Sciatic nerve (tissue), 2 donors: ENCODE data around the gene SUGCT. TPM values are rescaled to one million over a fixed set of nuclear protein-coding genes. Genes with fewer than 3 reads are reported as not detected.

ENCODE experiments used
- ATAC-seq: fragments of 200-7000 bp; cut with Tn5 transposase; one replicate; pipeline ENCODE4 v1.9.1; 2020; ENCODE audit warnings: mild to moderate bottlenecking, moderate library complexity
- DNase-seq: peaks from one replicate; pipeline ENCODE4 v3.0.0-alpha.2; 2020; ENCODE audit warnings: low spot score
- intact Hi-C: fragments of 100-400 bp; cut with DNase I; formaldehyde crosslinking; loops from one replicate; pipeline ENCODE4 v1.14.2; 2022
- total RNA-seq: library from RNA; stranded (reverse); fragmentation: NEBNext Ultra II Directional; extraction: Animal tissue kit (Norgen Biotek cat#: 25700); gene quantifications from one replicate; pipeline ENCODE4 v1.2.1, GENCODE V29; 2021
- donor health status: DM: no; HTN: no; CAD: no.
- donor health status: DM: no; HTN: no; CAD: no.

SUGCT gene
- total RNA-seq, 1 donor from 2014 or later: 7.2 TPM

DNA sequence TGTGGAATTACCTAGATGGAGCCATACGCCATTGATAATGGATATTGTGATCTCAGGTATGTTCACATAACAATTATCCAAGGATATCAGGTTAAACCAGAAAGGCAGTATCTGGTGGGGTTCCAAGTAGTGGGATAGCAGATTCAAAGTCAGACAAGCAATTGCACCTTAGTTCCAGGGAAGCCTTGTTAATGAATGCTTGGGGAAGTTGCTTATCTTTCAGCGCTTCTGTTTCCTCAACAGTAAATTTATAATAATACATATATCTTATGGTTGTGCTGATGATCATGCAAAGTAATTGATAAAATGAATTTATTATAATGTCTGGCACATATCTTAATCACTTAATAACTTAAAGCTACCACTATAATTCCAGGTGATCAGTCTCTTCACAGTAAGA, 290.9 kb downstream of the SUGCT start:
- DNase-seq (no peak), ATAC-seq (no peak)
- intact Hi-C loops: no loop called here

DNA sequence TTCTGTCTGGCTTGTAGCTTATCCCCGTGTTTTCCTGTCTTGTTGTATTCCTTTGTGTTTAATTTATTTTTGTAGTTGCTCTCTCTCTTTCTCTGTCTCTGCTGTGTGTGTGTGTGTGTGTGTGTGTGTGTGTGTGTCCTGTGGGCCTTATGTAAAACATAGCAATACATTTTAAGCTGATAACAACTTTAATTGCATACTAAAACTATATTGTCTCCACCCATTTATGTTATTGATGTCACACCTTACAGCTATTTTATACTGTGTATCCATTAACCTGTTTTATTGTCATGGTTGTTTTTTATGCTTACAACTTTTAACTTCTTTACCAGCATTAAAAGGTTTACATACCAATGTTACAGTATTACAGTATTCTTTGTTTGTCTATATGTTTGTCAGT, 293.6 kb downstream of the SUGCT start:
- intact Hi-C loops: no loop called here
- ATAC-seq (no peak), DNase-seq (no peak)

DNA sequence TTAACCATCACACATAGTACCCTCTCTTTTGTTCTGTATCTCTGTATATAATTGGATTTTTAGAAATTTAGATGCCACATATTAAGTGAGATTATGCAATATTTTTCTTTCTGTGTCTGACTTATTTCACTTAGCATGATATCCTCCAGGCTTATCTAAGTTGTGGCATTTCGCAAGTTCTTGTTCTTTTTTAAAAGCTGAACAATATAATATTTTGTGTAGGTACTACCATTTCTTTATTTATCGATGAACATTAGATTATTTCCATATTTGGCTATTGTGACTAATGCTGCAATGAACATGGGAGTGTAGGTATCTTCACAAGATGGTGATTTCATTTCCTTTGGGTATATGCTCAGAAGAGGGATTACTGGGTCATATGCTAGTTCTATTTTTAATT, 295.0 kb downstream of the SUGCT start:
- intact Hi-C loops: no loop called here
- DNase-seq (no peak), ATAC-seq (no peak)

DNA sequence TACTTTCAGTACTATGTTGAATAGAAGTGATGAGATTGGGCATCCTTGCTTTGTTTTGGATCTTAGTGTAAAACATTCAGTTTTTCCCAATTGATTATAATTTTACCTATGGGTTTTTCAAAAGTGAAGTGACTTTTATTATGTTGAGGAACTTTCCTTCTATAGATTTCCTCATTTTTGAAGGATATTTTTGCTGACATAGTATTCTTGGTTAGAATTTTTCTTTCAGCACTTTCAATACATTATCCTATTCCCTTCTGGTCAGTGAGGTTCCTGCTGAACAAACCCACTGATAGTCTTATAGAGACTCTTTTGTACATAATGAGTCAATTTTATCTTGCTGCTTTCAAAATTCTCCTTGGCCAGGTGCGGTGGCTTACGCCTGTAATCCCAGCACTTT, 297.2 kb downstream of the SUGCT start:
- DNase-seq: no peak
- ATAC-seq: no peak
- intact Hi-C loops: no loop called here

DNA sequence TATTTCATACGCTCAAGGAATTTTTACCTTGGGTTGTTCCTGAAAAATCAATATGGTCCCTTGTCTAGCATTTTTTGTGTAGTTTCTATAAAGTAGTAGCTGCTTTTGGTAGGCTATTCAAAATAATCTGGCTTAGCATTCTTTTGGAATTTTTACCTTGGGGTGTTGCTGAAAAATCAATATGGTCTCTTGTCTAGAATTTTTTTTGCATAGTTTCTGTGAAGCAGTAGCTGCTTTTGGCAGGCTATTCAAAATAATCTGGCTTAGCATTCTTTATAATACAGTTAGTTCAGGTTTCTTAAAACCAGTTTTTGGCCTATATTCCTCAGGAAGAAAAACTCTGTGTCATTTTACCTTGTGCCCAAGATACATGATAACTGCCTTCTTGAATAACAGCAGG, 301.9 kb downstream of the SUGCT start:
- ATAC-seq (no peak), DNase-seq (no peak)
- intact Hi-C loops: no loop called here

DNA sequence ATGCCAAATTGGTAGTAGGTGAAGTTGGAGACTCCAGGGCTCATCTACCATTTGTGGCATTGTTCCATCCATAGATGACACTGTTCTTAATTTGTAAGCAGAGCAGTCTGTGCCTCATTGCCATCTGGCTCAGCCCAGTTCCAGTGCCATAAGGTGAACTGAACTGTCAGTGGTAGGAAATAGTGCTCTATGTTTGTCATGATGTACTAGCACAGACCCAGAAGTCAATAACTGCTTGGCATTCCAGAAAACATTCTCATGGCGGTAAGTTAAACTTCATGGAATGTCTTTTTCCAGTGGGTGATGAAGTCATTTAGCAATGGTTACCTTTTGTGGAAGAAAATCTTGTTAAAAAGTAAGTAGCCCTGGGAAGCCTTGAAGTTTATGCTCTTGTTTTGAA, 302.7 kb downstream of the SUGCT start:
- DNase-seq: no peak
- intact Hi-C loops: no loop called here
- ATAC-seq: no peak

DNA sequence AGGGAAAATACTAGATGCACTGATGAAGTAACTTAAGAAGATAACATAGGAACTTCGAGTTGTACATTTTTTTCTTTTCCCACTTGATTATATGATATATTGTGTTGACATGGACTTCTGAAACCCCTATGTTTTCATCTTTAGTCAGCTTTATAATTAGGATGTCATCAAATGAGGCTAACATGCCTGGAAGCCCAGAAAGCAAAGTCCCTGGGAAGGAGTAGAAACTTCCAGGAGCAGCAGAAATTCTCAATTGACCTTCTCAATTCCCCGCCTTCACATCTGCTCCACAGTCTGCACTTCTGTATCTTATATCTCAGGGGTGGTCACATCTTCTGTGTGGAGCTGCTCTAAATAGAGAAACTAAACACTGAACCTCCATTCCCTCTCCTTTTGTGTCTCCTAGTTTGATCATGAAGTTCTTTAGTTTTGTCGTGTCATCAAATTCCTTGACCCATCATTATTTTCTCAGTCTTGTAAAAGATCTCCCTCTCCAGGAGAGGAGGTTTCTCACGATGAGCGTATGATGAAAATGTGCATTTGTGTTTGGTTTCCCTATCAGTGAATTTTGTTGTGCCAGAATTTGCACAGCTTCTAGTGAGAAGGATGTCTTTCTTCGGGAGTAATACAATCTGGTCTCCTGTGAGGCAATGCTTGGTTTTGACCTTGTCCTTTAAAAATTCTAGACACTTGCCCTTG, 303.3 kb downstream of the SUGCT start:
- intact Hi-C loops: no loop called here
- no peak for DNase-seq
- ATAC-seq: no peak

DNA sequence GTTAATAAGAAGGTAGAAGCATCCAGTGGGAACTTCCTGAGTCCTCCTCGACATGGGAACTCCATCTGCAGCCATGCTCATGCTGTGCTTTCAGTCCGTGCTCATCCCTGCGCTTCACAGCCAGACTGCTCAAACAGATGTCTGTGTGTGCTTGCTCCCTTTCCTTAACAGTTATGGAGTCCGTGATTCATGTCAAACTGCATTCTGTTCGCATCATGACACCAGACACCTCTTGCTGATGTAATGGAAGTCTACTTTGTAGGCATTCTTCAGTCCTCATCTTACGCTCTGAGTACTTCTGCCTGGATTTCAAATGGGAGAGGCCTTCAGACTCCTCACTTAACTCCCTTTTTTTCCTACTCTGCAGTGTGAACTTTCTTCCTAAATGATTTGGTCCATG, 304.9 kb downstream of the SUGCT start:
- ATAC-seq: no peak
- intact Hi-C loops: no loop called here
- no peak for DNase-seq

DNA sequence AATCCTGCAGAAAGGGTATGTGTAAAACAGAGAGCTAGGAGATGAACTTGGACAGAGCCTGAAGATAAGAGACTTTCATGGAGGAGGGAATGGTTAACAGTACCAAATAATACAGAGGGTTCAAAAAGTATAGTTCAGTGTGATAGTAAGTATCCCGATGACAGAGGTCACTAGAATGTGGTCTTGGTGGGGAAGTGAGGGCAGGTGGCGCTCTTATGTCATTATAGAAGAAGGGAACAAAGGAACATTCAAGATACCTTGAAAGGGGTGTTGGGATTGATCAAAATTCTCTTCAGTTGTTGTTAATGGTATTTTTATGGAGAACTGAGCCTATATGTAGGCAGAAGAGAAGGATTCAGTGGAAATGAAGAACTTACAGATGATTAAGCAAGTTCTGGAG, 312.5 kb downstream of the SUGCT start:
- no peak for ATAC-seq
- DNase-seq: no peak
- intact Hi-C loops: no loop called here

DNA sequence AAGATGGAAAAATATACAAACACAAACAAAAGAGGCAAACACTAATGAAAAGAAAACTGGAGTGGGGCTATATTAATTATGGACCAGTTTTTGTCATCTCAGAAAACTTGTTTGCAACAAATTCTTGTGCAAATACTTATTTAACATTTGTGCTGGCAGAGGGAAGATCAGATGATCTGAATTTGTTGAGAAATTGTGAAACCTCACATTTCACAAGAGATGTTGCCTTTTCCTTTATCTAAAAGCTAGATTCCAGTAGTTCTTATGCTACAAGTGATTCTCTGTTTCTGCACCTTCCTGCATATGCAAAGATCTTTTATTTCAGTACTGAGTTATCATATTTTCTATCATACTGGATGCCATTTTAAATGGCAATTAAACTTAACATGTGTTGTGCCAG, 320.7 kb downstream of the SUGCT start:
- intact Hi-C loops: no loop called here
- DNase-seq: no peak
- peak; percentile 50 for ATAC-seq

DNA sequence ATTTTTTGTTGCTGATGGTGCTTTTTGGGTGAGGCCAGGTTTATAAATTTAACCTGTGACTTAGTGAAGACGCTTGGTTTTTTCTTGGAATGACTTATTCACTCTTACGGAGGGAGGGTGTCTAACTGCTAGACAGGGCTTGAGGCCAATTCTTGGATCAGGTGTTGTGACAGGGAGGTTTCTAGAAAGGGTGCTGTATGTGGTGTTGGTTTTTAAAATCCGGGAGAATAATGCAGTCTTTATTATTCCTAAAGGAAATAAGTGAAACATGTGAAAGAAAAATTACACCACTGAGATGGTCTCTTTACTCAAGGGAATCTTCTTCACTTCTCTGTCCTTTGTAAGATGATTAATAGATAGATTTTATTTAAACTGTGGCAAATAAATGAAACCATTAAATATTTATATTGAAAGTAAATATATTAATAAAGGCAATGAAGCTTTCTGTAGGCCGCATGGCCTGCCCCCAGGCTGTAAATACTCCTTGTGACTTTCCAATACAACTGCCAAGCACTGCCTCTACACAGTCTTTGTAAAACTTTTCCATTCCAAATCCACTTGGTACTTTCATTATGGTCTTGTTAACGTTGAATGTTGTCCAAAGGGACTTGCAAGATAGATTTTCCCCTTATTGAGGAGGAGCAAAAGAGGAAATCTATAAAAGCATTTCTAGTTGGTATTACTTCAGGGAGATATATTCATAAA, 323.1 kb downstream of the SUGCT start:
- ATAC-seq (no peak), DNase-seq (no peak)
- intact Hi-C loops: no loop called here

DNA sequence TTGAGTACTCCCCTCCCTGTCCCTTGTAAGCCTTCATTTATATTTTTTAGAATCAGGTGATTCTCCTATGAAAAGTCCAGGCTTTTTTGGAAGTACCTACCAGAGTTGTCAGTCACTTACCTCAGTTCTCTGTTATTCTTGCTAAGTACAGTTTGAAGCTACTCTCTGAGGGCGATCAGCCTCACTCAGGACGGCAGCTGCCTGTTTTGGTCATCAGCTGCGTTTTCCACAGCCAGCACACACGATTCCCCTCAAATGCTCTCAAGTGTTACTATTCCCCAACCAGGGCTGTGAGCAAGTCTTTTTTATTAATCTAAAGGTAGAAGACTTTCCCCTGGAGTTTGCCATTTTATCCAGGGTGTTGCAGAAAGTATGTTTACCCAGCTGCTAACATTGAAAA, 328.6 kb downstream of the SUGCT start:
- DNase-seq (no peak), ATAC-seq (peak; percentile 48)

DNA sequence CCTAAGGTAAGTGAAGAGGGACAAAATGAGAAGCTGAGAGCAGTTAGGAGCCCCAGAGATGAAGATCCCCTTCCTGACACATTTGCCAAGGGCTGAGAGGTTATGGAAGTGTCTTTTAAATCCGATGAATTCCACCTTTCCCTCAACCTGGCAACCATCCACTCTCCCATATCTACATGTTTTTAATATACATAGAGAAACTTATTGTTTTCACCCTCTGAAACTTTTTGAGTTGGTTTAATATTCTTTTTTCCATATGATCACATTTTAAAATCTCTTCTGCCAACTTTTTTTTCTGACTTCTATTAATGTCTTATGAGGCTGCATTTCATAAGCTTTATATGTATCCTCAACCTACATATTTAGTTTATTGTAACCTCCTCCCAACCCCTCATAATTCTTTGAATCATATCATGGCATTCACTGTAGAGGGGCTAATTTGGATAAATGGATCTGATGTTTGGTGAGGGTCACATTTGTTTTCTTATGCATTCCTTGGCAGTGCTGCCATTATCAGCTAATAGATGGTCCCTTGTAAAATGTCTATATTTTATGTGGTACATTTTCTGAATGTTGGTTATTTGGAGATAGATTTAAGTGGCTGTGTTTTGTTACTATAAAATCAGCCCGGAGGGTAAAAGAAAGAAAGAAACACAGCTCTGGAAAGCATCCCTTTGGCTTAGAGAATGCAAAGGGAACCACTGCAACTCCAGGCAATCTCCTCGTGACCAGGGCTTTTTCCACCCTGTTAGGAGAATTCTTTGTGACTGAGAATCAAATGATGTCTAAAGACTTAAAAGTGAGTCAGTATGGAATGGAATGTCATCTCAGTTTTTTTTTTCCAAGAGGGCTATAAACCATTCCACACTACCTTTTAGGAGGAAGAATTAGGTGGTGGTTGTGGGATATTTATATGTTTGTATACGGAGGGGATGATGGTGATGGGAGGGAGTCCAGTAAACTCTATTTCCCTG, 334.4 kb downstream of the SUGCT start:
- intact Hi-C loops: no loop called here
- no peak for ATAC-seq
- DNase-seq: no peak

More for the DNA sequence above, 328.6 kb downstream of the SUGCT start:
- intact Hi-C loops: no loop called here

DNA sequence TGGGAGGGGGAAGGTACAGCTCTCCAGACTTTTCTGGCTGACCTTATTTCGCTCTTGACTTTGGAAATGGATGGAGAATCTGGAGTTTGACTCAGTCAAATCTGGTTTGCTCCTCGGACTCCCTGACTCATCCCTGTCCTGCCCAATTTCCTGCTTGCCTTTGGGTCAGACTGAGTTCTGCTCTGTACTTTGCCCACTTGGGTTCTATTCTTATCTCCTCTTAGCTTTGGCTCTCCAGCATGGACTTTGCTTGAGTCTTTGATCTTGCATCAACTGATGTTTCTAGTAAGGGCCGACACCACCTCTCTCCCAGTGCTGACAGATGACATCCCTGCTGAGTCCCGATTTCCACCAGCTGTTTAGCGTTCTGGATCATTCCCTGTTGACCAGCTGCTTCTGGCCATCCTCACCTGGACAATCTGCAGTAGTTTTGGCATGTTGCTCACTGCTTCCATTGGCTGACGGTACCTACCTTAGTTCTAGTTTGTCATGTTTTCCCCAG, 335.3 kb downstream of the SUGCT start:
- ATAC-seq (peak; percentile 38), DNase-seq (no peak)
- intact Hi-C loops: no loop called here

DNA sequence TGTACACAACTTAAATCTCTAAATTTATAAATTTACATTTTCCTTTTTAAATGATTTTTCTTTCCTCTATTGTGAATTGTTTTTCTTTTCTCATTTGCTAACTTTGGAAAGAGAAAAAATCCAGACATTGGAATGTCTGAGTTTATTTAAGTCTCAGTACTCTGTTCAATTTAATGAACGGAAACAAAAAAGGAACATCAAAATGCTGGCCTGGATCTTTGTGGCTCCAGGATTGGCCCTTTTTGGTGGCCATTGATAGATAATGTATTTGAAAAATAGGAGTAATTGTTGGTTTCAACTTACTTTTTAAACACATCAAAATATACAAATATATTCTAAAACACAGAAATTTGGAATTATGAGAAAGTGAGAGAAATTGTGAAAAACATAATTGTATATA, 336.0 kb downstream of the SUGCT start:
- no peak for ATAC-seq
- intact Hi-C loops: no loop called here
- no peak for DNase-seq

DNA sequence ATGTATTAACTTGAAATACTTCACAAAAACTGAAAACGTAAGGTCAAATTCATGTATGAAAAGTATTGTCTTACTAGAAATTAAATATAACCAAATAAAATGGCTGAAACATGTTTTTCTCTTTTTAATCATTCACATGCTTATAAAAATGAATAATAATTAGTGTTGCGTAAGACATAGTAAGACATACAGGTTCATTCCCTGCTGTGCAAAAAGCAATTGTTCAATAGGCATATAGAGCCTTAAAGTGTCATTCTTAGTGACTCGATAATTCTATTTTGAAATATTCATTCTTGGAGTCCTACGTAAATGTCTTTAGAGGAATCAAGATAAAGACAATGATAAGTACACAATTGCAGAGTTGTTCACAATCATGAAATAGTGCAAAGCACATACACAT, 337.1 kb downstream of the SUGCT start:
- intact Hi-C loops: no loop called here
- DNase-seq (no peak), ATAC-seq (no peak)

DNA sequence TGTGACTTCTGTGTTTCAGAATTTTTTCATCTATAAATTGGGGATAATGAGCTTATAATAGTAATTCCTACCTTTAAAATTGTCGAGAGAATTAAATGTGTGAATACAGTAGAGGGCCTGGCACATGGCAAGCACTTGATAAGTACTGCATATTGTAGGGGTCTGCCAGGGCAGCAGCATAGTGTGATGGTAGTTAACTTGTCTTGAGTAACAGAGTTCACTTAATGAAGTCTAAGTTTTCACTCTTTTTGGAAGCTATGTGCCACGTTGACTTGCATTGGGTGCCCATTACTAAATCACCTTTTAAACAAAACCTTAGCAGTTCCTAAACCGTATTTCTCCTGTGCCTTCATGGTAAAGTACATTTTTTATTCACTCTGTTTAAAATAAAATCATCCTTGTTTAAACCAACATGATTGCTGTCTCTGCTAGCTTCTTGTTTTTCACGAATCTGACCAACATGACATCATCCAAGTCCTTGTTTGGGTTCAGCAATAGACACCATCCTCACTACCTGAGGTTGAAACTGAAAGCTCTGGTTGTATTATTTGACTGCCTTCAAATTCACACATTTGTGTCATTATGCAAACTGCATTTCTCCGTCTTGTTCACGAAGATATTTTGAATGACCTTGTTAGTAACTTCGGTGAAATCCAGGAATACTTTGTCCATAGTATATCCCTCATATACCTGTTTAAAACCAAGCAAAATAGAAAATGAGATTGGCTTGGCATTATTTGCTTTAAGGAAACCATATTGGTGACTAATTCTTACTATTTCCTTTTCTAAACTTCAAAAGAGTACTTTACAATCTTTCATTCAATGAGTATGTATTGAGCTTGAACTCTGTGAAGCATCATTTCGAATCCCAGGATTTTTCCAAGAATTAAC, 340.2 kb downstream of the SUGCT start:
- intact Hi-C loops: no loop called here
- ATAC-seq (no peak), DNase-seq (no peak)

DNA sequence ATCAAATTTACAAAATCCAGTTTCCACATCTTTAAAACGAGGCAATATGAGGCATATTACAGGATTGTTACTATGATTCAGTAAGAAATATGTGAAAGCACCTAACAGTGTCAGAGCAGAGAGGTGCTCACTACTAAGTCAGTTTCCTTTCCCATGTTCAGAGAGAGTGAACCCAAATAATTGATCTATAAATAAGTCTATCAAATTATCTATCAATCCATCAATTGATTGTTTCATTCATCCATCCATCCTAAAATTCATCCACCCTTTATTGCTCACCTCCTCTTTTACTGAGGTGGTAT, 340.8 kb downstream of the SUGCT start:
- no peak for DNase-seq
- no peak for ATAC-seq
- intact Hi-C loops: no loop called here

DNA sequence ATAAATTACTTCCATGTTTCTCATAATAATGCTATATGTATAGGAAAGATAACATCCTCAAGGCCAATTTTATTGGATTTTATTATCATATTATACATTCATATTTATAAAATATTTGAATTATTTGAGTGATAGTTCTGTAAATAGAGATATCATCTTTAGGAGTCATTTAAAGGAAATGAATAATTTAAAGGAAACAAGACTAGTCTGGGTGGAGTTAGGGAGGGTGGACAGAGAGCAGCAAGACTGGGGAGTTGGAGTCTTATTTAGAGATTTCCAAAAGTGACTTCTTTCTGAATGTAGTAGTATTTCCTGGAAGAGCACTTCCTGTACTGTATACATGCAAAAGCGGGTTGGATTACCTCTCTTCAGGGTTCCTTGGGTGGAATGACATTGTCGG, 342.3 kb downstream of the SUGCT start:
- DNase-seq: no peak
- intact Hi-C loops: no loop called here
- no peak for ATAC-seq
